Fibroblast of upper back skin (primary cell): ENCODE measurements around the gene TRPT1.
A peak's percentile ranks its signal among the peaks of the same experiment; 100 is the strongest.

Source experiments
- DNase-seq: peaks from one replicate; pipeline ENCODE4 v3.0.0-alpha.2; 2013

Gene TRPT1

GRCh38 chr11:64225608-64226506 lies at the start of gene TRPT1, which contains the start of gene NUDT22:
TSS of gene TRPT1 (minus strand) at chr11:64226186. CDS start at chr11:64225860, 326 bp downstream.
TSS of gene NUDT22 (plus strand) at chr11:64226274. CDS start at chr11:64226653, 379 bp downstream.
- peak; percentile 83 for DNase-seq

GRCh38 chr11:64275031-64275800 lies 49.2 kb upstream of the TRPT1 start:
- no peak for DNase-seq

GRCh38 chr11:64269540-64270220 lies 43.7 kb upstream of the TRPT1 start:
- peak; percentile 100 for DNase-seq

- peak; percentile 13 for DNase-seq
Measured at GRCh38 chr11:64268893-64269539, 43.0 kb upstream of the TRPT1 start.

GRCh38 chr11:64268025-64268892 lies 42.3 kb upstream of the TRPT1 start:
- peak; percentile 25 for DNase-seq

GRCh38 chr11:64267207-64267945 lies 41.4 kb upstream of the TRPT1 start:
- no peak for DNase-seq

- no peak for DNase-seq
Measured at GRCh38 chr11:64266339-64266738, 40.4 kb upstream of the TRPT1 start.

GRCh38 chr11:64265176-64266160 lies 39.5 kb upstream of the TRPT1 start:
- DNase-seq, result no peak

- no peak for DNase-seq
Measured at GRCh38 chr11:64264371-64264852, 38.4 kb upstream of the TRPT1 start.

- DNase-seq, result no peak
Measured at GRCh38 chr11:64263947-64264317, 37.9 kb upstream of the TRPT1 start.

- DNase-seq, result no peak
Measured at GRCh38 chr11:64263021-64263946, 37.3 kb upstream of the TRPT1 start.

GRCh38 chr11:64262271-64263002 lies 36.5 kb upstream of the TRPT1 start:
- DNase-seq, result no peak

- DNase-seq, result no peak
Measured at GRCh38 chr11:64261556-64262080, 35.6 kb upstream of the TRPT1 start.

- no peak for DNase-seq
Measured at GRCh38 chr11:64260147-64260708, 34.2 kb upstream of the TRPT1 start.

- DNase-seq, result no peak
Measured at GRCh38 chr11:64259533-64260067, 33.6 kb upstream of the TRPT1 start.

- DNase-seq, result no peak
Measured at GRCh38 chr11:64258946-64259532, 33.1 kb upstream of the TRPT1 start.
